ENCODE data around the gene ZNF554.
"Not testable (repeated sequence)": the region's sequence is repeated elsewhere in the genome, so short reads cannot be mapped to it uniquely, and the experiment has no call there.

The ZNF554 gene

DNA sequence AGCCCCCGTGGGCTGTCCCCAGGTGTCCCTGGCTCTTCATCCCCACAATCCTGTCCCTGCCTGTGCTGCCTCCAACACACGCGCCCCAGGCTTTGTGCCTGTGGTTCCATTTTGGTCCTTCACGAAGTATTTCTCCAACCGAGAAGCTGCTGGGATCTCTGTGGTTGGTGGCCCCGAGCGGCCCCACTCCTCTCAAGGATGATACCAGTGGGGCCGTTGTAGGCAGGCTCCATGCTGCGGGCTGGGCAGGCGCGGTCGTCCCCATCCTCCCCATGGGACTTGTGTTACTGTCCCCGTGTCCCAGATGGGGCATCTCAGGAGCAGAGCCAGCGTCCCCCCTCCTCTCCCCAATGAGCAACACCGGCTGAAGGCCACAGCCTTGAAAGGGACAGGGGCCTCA is 3.7 kb upstream of the ZNF554 start:
- ChIA-PET POLR2A (no interaction called here), CTCF (no interaction called here)
- no peak for DNase-seq (ENCODE audit: extremely low spot score)
- TF ChIP-seq, protein P1, sequence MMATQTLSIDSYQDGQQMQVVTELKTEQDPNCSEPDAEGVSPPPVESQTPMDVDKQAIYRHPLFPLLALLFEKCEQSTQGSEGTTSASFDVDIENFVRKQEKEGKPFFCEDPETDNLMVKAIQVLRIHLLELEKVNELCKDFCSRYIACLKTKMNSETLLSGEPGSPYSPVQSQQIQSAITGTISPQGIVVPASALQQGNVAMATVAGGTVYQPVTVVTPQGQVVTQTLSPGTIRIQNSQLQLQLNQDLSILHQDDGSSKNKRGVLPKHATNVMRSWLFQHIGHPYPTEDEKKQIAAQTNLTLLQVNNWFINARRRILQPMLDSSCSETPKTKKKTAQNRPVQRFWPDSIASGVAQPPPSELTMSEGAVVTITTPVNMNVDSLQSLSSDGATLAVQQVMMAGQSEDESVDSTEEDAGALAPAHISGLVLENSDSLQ (IDR thresholded peaks at IDR 0.05): no peak
- TF ChIP-seq FOXM1 (IDR thresholded peaks at IDR 0.05; ENCODE audit: borderline replicate concordance) (no peak), HDGF (IDR thresholded peaks at IDR 0.05; ENCODE audit: borderline replicate concordance) (no peak), SP1 (IDR thresholded peaks at IDR 0.05) (no peak), SUZ12 (IDR thresholded peaks at IDR 0.05) (no peak), BHLHE40 (IDR thresholded peaks at IDR 0.05; ENCODE audit: borderline replicate concordance) (no peak)

DNA sequence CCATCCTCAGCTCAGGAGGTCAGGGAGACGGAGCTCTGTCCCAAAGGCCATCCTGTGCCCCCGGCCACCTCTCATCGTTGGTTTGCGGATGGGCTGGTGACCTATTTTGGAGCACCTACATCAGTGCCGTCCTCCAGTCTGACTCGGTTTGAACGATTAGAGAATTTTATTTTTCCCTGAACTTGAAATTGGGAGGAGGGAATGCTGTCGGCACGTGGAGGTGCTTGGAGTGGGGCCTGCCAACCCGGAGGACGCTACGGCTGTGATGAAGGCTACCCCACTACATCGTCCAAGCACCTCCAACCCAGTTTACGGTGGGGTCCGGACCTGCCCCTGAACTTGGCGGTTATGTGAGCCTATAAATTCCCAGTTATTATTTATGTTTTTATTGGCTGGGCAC is 3.0 kb upstream of the ZNF554 start:
- TF ChIP-seq FOXA1 (IDR thresholded peaks at IDR 0.05): no peak
- TF ChIP-seq HDGF (IDR thresholded peaks at IDR 0.05; ENCODE audit: borderline replicate concordance): no peak
- TF ChIP-seq LEF1 (IDR thresholded peaks at IDR 0.05; ENCODE audit: borderline replicate concordance): no peak
- TF ChIP-seq ZNF384 (IDR thresholded peaks at IDR 0.05): no peak
- TF ChIP-seq ELF4 (IDR thresholded peaks at IDR 0.05): no peak
- no peak for TF ChIP-seq ARNT (IDR thresholded peaks at IDR 0.05)
- no peak for TF ChIP-seq SP1 (IDR thresholded peaks at IDR 0.05)
- TF ChIP-seq BHLHE40 (IDR thresholded peaks at IDR 0.05; ENCODE audit: borderline replicate concordance): no peak
- no peak for TF ChIP-seq NFRKB (IDR thresholded peaks at IDR 0.05)
- TF ChIP-seq TARDBP (IDR thresholded peaks at IDR 0.05): no peak
- TF ChIP-seq FOXM1 (IDR thresholded peaks at IDR 0.05; ENCODE audit: borderline replicate concordance): no peak
- no peak for TF ChIP-seq SUZ12 (IDR thresholded peaks at IDR 0.05)
- TF ChIP-seq, protein P1 (IDR thresholded peaks at IDR 0.05): no peak
- no peak for TF ChIP-seq CTBP1 (IDR thresholded peaks at IDR 0.05; ENCODE audit: borderline replicate concordance)
- no peak for TF ChIP-seq FOXK2 (IDR thresholded peaks at IDR 0.05)
- TF ChIP-seq L3MBTL2 (conservative IDR thresholded peaks at IDR 0.05): no peak
- ChIA-PET CTCF (no interaction called here), POLR2A (no interaction called here)
- DNase-seq (ENCODE audit: extremely low spot score): no peak

DNA sequence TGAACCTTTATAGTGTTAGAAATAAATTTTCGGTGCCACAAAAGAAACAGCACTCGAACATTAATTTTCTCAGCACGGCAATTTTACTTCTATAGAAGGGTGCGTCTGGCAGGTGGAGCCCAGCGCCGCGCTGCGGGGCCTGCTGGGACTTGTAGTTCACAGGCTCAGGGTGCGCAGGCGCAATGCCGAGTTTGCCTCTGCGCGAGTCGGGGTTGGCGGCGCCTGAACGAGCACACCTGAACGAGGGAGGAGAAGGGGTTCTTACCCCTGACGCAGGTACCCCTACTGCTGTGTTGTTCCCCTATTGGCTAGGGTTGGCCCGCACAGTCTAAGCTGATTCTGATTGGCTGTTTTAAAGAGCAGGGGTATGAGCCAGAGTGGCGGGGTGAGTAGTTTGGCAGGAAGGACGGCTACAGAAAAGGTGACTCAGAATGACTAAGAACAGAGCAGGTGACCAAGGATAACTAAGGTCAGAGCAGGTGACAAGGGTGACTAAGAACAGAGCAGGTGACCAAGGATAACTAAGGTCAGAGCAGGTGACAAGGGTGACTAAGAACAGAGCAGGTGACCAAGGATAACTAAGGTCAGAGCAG is 2.3 kb upstream of the ZNF554 start:
- CTCF ChIA-PET; DNase-seq (ENCODE audit: extremely low spot score); POLR2A ChIA-PET: not testable (repeated sequence)

DNA sequence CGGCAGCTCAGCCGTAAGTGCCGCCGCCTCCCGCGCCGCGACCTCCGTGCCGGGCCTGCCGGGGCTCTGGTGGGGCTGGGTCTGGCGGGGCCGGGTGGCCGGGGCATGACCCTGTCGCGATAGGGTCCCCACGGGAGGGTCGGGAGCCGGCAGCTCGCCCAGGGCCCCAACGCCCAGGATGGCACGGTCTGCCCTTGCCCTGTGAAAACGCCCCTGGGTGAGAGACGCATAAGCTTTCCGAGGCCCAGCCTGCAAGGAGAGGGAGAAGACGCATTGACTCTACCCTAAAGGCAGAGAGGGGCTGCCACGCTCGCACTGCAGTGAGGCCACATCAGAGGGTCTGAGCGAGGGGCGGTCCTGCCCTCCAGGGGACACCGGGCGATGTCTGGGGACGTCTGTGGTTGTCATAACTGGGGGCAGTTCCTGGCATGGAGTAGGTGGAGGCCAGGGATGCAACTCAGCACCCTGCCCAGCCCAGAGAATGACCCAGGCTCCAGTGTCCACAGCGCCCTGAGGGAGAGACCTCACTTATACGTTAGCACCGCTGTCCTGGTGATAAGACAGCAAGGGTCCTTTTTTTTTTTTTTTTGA is 539 bp downstream of the ZNF554 start:
- POLR2A ChIA-PET: interaction anchor here (0.8 to 2.2 kb wide), 3 partner anchors 9 to 35 kb away, joined by 3 to 7 read pairs (median 3); partner anchors contain the start of genes THOP1 and ZNF555
- no peak for DNase-seq (ENCODE audit: extremely low spot score)
- CTCF ChIA-PET: interaction anchor here (0.6 kb wide), 1 partner anchor 130 kb away, joined by 3 read pairs; no protein-coding TSS in a partner anchor
- TF ChIP-seq ZNF384 (IDR thresholded peaks at IDR 0.05): peak; percentile 31; the same call in 1 of the 2 replicates
- no peak for TF ChIP-seq SP1 (IDR thresholded peaks at IDR 0.05)

DNA sequence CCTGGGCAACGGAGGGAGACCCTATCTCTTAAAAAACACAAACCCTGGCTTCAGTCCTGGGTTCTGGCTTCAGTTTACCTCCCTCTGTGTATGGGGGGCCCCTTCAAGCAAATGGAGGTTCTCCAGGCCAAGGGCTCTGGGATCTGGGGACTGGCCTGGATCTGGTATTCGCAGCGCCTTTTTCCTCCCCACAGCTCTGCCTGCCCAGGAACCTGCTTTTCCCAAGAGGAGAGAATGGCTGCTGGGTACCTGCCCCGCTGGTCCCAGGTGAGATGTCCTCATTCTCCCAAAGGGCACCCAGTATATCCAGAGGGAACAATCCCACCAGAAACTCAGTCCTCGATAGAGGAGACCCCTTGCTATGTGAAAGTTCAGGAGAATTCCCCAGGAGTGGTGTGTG is 3.2 kb downstream of the ZNF554 start:
- no peak for DNase-seq (ENCODE audit: extremely low spot score)
- POLR2A ChIA-PET: interaction anchor here (2.0 kb wide), 1 partner anchor 18 kb away, joined by 8 read pairs; the partner anchor contains the start of gene ZNF555
- CTCF ChIA-PET: interaction anchor here (0.6 kb wide), 1 partner anchor 39 kb away, joined by 3 read pairs; no protein-coding TSS in a partner anchor
- TF ChIP-seq LEF1 (IDR thresholded peaks at IDR 0.05; ENCODE audit: borderline replicate concordance) (no peak), ELF4 (IDR thresholded peaks at IDR 0.05) (no peak), ARNT (IDR thresholded peaks at IDR 0.05) (no peak), CTBP1 (IDR thresholded peaks at IDR 0.05; ENCODE audit: borderline replicate concordance) (no peak), SP1 (IDR thresholded peaks at IDR 0.05) (no peak), FOXM1 (IDR thresholded peaks at IDR 0.05; ENCODE audit: borderline replicate concordance) (no peak), FOXA1 (IDR thresholded peaks at IDR 0.05) (no peak), BHLHE40 (IDR thresholded peaks at IDR 0.05; ENCODE audit: borderline replicate concordance) (no peak), L3MBTL2 (conservative IDR thresholded peaks at IDR 0.05) (no peak), NFRKB (IDR thresholded peaks at IDR 0.05) (no peak), ZNF384 (IDR thresholded peaks at IDR 0.05) (no peak), HDGF (IDR thresholded peaks at IDR 0.05; ENCODE audit: borderline replicate concordance) (no peak), FOXK2 (IDR thresholded peaks at IDR 0.05) (no peak)
- TF ChIP-seq, protein P1 (IDR thresholded peaks at IDR 0.05): no peak

DNA sequence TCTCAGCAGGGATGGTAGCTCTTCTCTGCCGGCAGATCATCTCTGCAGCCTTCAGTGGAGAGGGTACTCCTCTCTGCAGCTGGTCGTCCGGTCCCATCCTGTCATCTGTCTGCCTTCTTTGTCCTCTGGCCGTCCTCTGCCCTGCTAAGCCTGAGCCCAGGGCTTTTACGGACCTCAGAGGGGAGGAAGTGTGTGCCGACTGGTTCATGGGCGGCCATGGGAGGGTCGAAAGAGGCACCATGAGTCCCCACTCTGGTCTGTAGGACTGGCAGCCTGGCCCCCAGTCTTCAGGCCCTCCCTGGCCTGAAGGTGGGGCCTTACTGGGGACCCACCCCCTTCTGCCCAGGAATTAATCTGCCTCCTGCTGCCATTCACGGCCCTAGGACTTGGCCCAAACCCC is 4.0 kb downstream of the ZNF554 start:
- no peak for DNase-seq (ENCODE audit: extremely low spot score)
- CTCF ChIA-PET: interaction anchor here (0.6 kb wide), 2 partner anchors 38 to 1206 kb away, joined by 3 read pairs; no protein-coding TSS in a partner anchor
- no peak for TF ChIP-seq ARNT (IDR thresholded peaks at IDR 0.05)
- no peak for TF ChIP-seq ZNF384 (IDR thresholded peaks at IDR 0.05)
- no peak for TF ChIP-seq HDGF (IDR thresholded peaks at IDR 0.05; ENCODE audit: borderline replicate concordance)
- no peak for TF ChIP-seq SUZ12 (IDR thresholded peaks at IDR 0.05)
- no peak for TF ChIP-seq TARDBP (IDR thresholded peaks at IDR 0.05)
- no peak for TF ChIP-seq FOXA1 (IDR thresholded peaks at IDR 0.05)
- TF ChIP-seq ELF4 (IDR thresholded peaks at IDR 0.05): no peak
- no peak for TF ChIP-seq CTBP1 (IDR thresholded peaks at IDR 0.05; ENCODE audit: borderline replicate concordance)
- TF ChIP-seq FOXK2 (IDR thresholded peaks at IDR 0.05): no peak
- TF ChIP-seq BHLHE40 (IDR thresholded peaks at IDR 0.05; ENCODE audit: borderline replicate concordance): no peak
- no peak for TF ChIP-seq L3MBTL2 (conservative IDR thresholded peaks at IDR 0.05)
- no peak for TF ChIP-seq NFRKB (IDR thresholded peaks at IDR 0.05)
- TF ChIP-seq LEF1 (IDR thresholded peaks at IDR 0.05; ENCODE audit: borderline replicate concordance): no peak
- TF ChIP-seq FOXM1 (IDR thresholded peaks at IDR 0.05; ENCODE audit: borderline replicate concordance): no peak
- TF ChIP-seq, protein P1 (IDR thresholded peaks at IDR 0.05): no peak
- no peak for TF ChIP-seq SP1 (IDR thresholded peaks at IDR 0.05)
- POLR2A ChIA-PET: interaction anchor here (2.0 kb wide), 1 partner anchor 17 kb away, joined by 8 read pairs; the partner anchor contains the start of gene ZNF555

Data from HEK293T (cell line).